Breast epithelium (tissue), 3 donors: ENCODE data around the gene ADCY4.
A peak's percentile ranks its signal among the peaks of the same experiment; 100 is the strongest.

Experiments used
- POLR2A ChIP-seq: fragments of 450-650 bp; IDR thresholded peaks from one replicate; pipeline ENCODE4 v1.6.1; 2016; ENCODE audit warnings: antibody characterized with exemption, mild to moderate bottlenecking, moderate library complexity
- TF ChIP-seq, protein P1 (sequence below), 3 donors: fragments of 450-650 bp; IDR thresholded peaks; one replicate each; pipeline ENCODE4 v1.5.1; 2016 to 2017; ENCODE audit warnings: antibody characterized with exemption in 3 of 3, mild to moderate bottlenecking in 3 of 3, moderate library complexity in 3 of 3

DNA sequence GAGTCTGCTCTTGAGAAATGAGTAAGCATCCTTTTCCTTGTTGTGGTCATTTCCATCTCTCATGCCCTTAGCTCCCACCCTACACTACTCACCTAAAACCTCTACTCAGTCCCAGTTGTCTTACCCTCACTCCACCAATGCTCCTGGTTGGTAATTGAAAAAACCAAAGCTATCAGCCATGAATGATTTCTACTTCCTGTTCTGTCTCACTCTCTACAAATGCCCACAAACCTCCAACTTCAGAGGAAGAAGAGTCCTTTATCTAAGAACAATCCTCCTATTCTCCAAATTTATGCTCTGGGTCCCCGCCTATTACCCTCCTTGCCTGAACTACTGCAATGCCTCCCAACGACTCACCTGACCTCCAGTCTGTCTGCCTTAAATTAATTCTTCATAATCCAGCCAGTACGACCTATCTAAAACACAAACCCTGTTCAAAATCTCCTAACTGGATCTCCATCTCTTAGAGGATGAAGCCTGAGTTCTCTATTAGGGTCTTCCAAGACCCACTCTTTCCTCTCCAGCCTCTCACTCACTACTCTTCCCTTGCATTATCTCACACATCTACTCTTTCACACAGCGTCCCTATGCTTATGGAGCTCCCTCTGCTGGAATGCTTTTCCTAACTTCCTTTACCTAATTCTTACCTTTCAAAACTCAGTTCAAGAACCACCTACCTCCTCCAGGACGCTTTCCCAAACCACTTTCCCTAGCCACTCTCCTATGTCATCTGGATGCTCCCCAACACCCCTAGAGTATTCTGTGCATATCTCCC is 37.5 kb downstream of the ADCY4 start:
- TF ChIP-seq, protein P1, sequence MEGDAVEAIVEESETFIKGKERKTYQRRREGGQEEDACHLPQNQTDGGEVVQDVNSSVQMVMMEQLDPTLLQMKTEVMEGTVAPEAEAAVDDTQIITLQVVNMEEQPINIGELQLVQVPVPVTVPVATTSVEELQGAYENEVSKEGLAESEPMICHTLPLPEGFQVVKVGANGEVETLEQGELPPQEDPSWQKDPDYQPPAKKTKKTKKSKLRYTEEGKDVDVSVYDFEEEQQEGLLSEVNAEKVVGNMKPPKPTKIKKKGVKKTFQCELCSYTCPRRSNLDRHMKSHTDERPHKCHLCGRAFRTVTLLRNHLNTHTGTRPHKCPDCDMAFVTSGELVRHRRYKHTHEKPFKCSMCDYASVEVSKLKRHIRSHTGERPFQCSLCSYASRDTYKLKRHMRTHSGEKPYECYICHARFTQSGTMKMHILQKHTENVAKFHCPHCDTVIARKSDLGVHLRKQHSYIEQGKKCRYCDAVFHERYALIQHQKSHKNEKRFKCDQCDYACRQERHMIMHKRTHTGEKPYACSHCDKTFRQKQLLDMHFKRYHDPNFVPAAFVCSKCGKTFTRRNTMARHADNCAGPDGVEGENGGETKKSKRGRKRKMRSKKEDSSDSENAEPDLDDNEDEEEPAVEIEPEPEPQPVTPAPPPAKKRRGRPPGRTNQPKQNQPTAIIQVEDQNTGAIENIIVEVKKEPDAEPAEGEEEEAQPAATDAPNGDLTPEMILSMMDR (IDR thresholded peaks at IDR 0.05) = peak in 2 of 3 donors; percentile 1 to 37
- no peak for TF ChIP-seq POLR2A
